ENCODE data around the gene ADAM12. TPM values are rescaled to one million over a fixed set of nuclear protein-coding genes. Genes with fewer than 3 reads are reported as not detected.

The ADAM12 gene
- total RNA-seq, 1 experiment from 2014 or later = not detected

DNA sequence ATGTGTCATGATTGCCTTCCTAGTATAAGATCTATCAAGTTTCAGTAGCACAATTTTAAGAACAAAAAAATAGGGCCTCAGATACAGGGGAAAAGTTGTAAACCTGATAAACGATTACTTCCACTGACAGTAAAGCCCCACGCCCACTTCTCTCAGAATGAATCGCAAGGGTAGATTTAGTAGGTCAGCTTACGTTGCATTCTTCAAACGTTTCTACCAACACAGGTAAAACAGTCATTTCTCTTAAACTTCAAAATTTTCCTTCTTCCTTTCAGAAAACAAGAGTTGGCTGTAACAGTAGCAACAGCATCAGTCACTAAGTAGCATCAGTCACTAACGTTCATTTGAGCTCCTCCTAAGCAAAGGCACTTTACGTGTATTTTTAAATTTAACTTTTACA lies 221.5 kb downstream of the ADAM12 start:
- Histone ChIP-seq H3K9ac (ENCODE audit: low read length) (no peak overlapping the region), H3K4me1 (ENCODE audit: control insufficient read depth in 1 of 2, insufficient read depth in 2 of 2, low read length in 2 of 2) (no peaks in the 10 kb centered on the region), H3K36me3 (ENCODE audit: control insufficient read depth in 1 of 2, insufficient read depth in 2 of 2, low read length in 2 of 2) (no peaks in the 10 kb centered on the region), H3K9me3 (ENCODE audit: control insufficient read depth in 1 of 2, insufficient read depth in 1 of 2, low read depth in 1 of 2, low read length in 2 of 2) (no peaks in the 10 kb centered on the region), H3K79me2 (ENCODE audit: insufficient read depth, low read length) (no peaks in the 10 kb centered on the region), H3K4me3 (replicated peaks in 1 of 2; ENCODE audit: low read depth in 1 of 2, low read length in 2 of 2) (no peak overlapping the region), H3K9me2 (ENCODE audit: insufficient read depth) (no peaks in the 10 kb centered on the region), H3K27me3 (ENCODE audit: insufficient read depth, low read length) (peaks cover 83% of the 10 kb centered on the region), H3K27ac (ENCODE audit: low read depth, low read length) (no peak overlapping the region), H2AFZ (ENCODE audit: low read depth, low read length, poor library complexity, severe bottlenecking) (no peak overlapping the region), H4K20me1 (ENCODE audit: insufficient read depth) (no peaks in the 10 kb centered on the region), H3K4me2 (ENCODE audit: low read length) (no peak overlapping the region)
- RAD21 ChIA-PET (ENCODE audit: low non-redundant PET in 1 of 2, low total read pairs in 2 of 2, uncharacterized antibody in 2 of 2, unreplicated experiment in 2 of 2) = no interaction called here
- BruUV-seq (replicated peaks) = no TSS peak
- no peak for ATAC-seq
- CTCF ChIA-PET = no interaction called here
- intact Hi-C loops (cut with micrococcal nuclease) = loop anchor here (10.0 kb wide), 1 partner anchor 302 kb away; no protein-coding TSS in a partner anchor
- POLR2A ChIA-PET = no interaction called here
- no peak for TF ChIP-seq REST (IDR thresholded peaks at IDR 0.05; ENCODE audit: low read depth)
- TF ChIP-seq, protein P1, sequence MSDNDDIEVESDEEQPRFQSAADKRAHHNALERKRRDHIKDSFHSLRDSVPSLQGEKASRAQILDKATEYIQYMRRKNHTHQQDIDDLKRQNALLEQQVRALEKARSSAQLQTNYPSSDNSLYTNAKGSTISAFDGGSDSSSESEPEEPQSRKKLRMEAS (IDR thresholded peaks at IDR 0.05) = no peak
- DNase-seq (ENCODE audit: low read depth, low spot score) = no peak

- ATAC-seq = no peak
- ChIA-PET RAD21 (ENCODE audit: low non-redundant PET in 1 of 2, low total read pairs in 2 of 2, uncharacterized antibody in 2 of 2, unreplicated experiment in 2 of 2) (no interaction called here), POLR2A (no interaction called here), CTCF (interaction anchor here (0.6 kb wide), 1 partner anchor 298 kb away, joined by 3 read pairs; no protein-coding TSS in a partner anchor)
- no peak overlapping the region for H2AFZ ChIP-seq (ENCODE audit: low read depth, low read length, poor library complexity, severe bottlenecking)
- DNase-seq (ENCODE audit: low read depth, low spot score) = no peak
- no peaks in the 10 kb centered on the region for H3K36me3 ChIP-seq (ENCODE audit: control insufficient read depth in 1 of 2, insufficient read depth in 2 of 2, low read length in 2 of 2)
- H3K79me2 ChIP-seq (ENCODE audit: insufficient read depth, low read length) = no peaks in the 10 kb centered on the region
- H3K9me2 ChIP-seq (ENCODE audit: insufficient read depth) = no peaks in the 10 kb centered on the region
- H3K9ac ChIP-seq (ENCODE audit: low read length) = no peak overlapping the region
- no peak overlapping the region for H3K4me2 ChIP-seq (ENCODE audit: low read length)
- no peaks in the 10 kb centered on the region for H3K9me3 ChIP-seq (ENCODE audit: control insufficient read depth in 1 of 2, insufficient read depth in 1 of 2, low read depth in 1 of 2, low read length in 2 of 2)
- H3K4me3 ChIP-seq (replicated peaks in 1 of 2; ENCODE audit: low read depth in 1 of 2, low read length in 2 of 2) = no peak overlapping the region
- H3K27me3 ChIP-seq (ENCODE audit: insufficient read depth, low read length) = peaks cover 74% of the 10 kb centered on the region
- intact Hi-C loops (cut with micrococcal nuclease) = loop anchor here (10.0 kb wide), 1 partner anchor 301 kb away; no protein-coding TSS in a partner anchor
- H3K4me1 ChIP-seq (ENCODE audit: control insufficient read depth in 1 of 2, insufficient read depth in 2 of 2, low read length in 2 of 2) = no peaks in the 10 kb centered on the region
- no TSS peak for BruUV-seq (replicated peaks)
- H4K20me1 ChIP-seq (ENCODE audit: insufficient read depth) = no peaks in the 10 kb centered on the region
- TF ChIP-seq ZNF274 (IDR thresholded peaks at IDR 0.05; ENCODE audit: low read depth, low read length) (no peak), EGR1 (IDR thresholded peaks at IDR 0.05; ENCODE audit: low read depth) (no peak), FOSL1 (IDR thresholded peaks at IDR 0.05; ENCODE audit: low read depth) (no peak)
- H3K27ac ChIP-seq (ENCODE audit: low read depth, low read length) = no peak overlapping the region
Measured at GRCh38 chr10:126165874-126166273, 222.4 kb downstream of the ADAM12 start.
